ENCODE results near the gene EVA1B. TPM values are rescaled to one million over a fixed set of nuclear protein-coding genes. Genes with fewer than 3 reads are reported as not detected.

EVA1B gene
- total RNA-seq, 1 donor from 2014 or later: 20.5 TPM

GRCh38 chr1:36303244-36303643, 20.2 kb downstream of the EVA1B start:
- no peaks in the 10 kb centered on the region for H3K27me3 ChIP-seq (ENCODE audit: control insufficient read depth, insufficient read depth, low read length)
- TF ChIP-seq CTCF (IDR thresholded peaks at IDR 0.05; ENCODE audit: insufficient read depth, low read length, severe bottlenecking): no peak
- peaks cover 23% of the 10 kb centered on the region for H3K36me3 ChIP-seq (ENCODE audit: control insufficient read depth, insufficient read depth, low read length)
- no peak for FAIRE-seq
- no peak overlapping the region for H3K4me3 ChIP-seq (ENCODE audit: low read depth, low read length)
- no peak for DNase-seq (ENCODE audit: low read depth)

- FAIRE-seq (no peak), DNase-seq (ENCODE audit: low read depth) (no peak)
- peaks cover 22% of the 10 kb centered on the region for H3K36me3 ChIP-seq (ENCODE audit: control insufficient read depth, insufficient read depth, low read length)
- no peak overlapping the region for H3K4me3 ChIP-seq (ENCODE audit: low read depth, low read length)
- TF ChIP-seq CTCF (IDR thresholded peaks at IDR 0.05; ENCODE audit: insufficient read depth, low read length, severe bottlenecking): no peak
- H3K27me3 ChIP-seq (ENCODE audit: control insufficient read depth, insufficient read depth, low read length): no peaks in the 10 kb centered on the region
Measured at GRCh38 chr1:36301220-36301619, 22.2 kb downstream of the EVA1B start.

- H3K36me3 ChIP-seq (ENCODE audit: control insufficient read depth, insufficient read depth, low read length): peaks cover 23% of the 10 kb centered on the region
- TF ChIP-seq CTCF (IDR thresholded peaks at IDR 0.05; ENCODE audit: insufficient read depth, low read length, severe bottlenecking): no peak
- no peak overlapping the region for H3K4me3 ChIP-seq (ENCODE audit: low read depth, low read length)
- FAIRE-seq (peak; percentile 52), DNase-seq (ENCODE audit: low read depth) (peak; percentile 85)
- H3K27me3 ChIP-seq (ENCODE audit: control insufficient read depth, insufficient read depth, low read length): no peaks in the 10 kb centered on the region
Measured at GRCh38 chr1:36300526-36300925, 22.9 kb downstream of the EVA1B start.

- DNase-seq (ENCODE audit: low read depth): no peak
- no peak for FAIRE-seq
- TF ChIP-seq CTCF (IDR thresholded peaks at IDR 0.05; ENCODE audit: insufficient read depth, low read length, severe bottlenecking): no peak
- no peaks in the 10 kb centered on the region for H3K27me3 ChIP-seq (ENCODE audit: control insufficient read depth, insufficient read depth, low read length)
- no peak overlapping the region for H3K4me3 ChIP-seq (ENCODE audit: low read depth, low read length)
- peaks cover 26% of the 10 kb centered on the region for H3K36me3 ChIP-seq (ENCODE audit: control insufficient read depth, insufficient read depth, low read length)
Measured at GRCh38 chr1:36298640-36299039, 24.8 kb downstream of the EVA1B start.

GRCh38 chr1:36297062-36297461, 26.4 kb downstream of the EVA1B start:
- Histone ChIP-seq H3K36me3 (ENCODE audit: control insufficient read depth, insufficient read depth, low read length) (peaks cover 23% of the 10 kb centered on the region), H3K4me3 (ENCODE audit: low read depth, low read length) (no peak overlapping the region), H3K27me3 (ENCODE audit: control insufficient read depth, insufficient read depth, low read length) (no peaks in the 10 kb centered on the region)
- no peak for TF ChIP-seq CTCF (IDR thresholded peaks at IDR 0.05; ENCODE audit: insufficient read depth, low read length, severe bottlenecking)
- FAIRE-seq (no peak), DNase-seq (ENCODE audit: low read depth) (peak; percentile 38)

GRCh38 chr1:36295390-36295789, 28.1 kb downstream of the EVA1B start:
- no peaks in the 10 kb centered on the region for H3K27me3 ChIP-seq (ENCODE audit: control insufficient read depth, insufficient read depth, low read length)
- FAIRE-seq: no peak
- no peak for DNase-seq (ENCODE audit: low read depth)
- TF ChIP-seq CTCF (IDR thresholded peaks at IDR 0.05; ENCODE audit: insufficient read depth, low read length, severe bottlenecking): no peak
- H3K36me3 ChIP-seq (ENCODE audit: control insufficient read depth, insufficient read depth, low read length): peaks cover 17% of the 10 kb centered on the region
- no peak overlapping the region for H3K4me3 ChIP-seq (ENCODE audit: low read depth, low read length)

All from bronchial epithelial cell (primary cell).